ENCODE results near the gene DACT2.

DACT2 gene

GRCh38 chr6:168340819-168341218 is 21.2 kb upstream of the DACT2 start:
- peaks cover 15% of the 10 kb centered on the region for H3K27me3 Mint-ChIP-seq
- no peak overlapping the region for H3K4me3 Mint-ChIP-seq
- no peaks in the 10 kb centered on the region for H3K9me3 Mint-ChIP-seq
- H3K36me3 Mint-ChIP-seq, result no peaks in the 10 kb centered on the region
- no peaks in the 10 kb centered on the region for H3K4me1 Mint-ChIP-seq
- no peak overlapping the region for H3K27ac Mint-ChIP-seq
- no peak for ATAC-seq

- Mint-ChIP-seq H3K27ac (no peak overlapping the region), H3K4me1 (no peaks in the 10 kb centered on the region), H3K27me3 (no peaks in the 10 kb centered on the region), H3K36me3 (no peaks in the 10 kb centered on the region), H3K4me3 (no peak overlapping the region), H3K9me3 (no peaks in the 10 kb centered on the region)
- ATAC-seq, result no peak
Measured at GRCh38 chr6:168338777-168339176, 19.2 kb upstream of the DACT2 start.

DNA sequence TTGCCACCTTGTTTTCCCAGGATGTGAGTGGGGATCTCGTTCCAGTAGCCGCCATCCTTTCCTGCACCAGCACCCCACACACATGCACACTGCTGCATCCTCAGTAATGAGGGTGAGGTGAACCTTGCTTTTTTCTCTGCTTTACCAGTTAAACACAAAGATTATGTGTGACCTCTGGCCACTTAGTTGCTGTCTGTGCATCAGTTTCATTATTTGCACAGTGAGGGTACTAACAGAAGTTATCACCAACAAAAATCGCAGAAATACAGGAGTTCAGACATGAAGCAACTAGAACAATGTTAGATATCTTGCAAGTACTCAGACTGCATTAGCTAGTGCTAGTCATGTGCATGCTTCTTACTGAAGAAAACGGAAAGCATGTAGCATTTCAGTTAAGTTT is 17.4 kb upstream of the DACT2 start:
- H3K27ac Mint-ChIP-seq, result no peak overlapping the region
- peaks cover 9% of the 10 kb centered on the region for H3K27me3 Mint-ChIP-seq
- ATAC-seq, result no peak
- H3K36me3 Mint-ChIP-seq, result no peaks in the 10 kb centered on the region
- H3K9me3 Mint-ChIP-seq, result no peaks in the 10 kb centered on the region
- no peak overlapping the region for H3K4me3 Mint-ChIP-seq
- no peaks in the 10 kb centered on the region for H3K4me1 Mint-ChIP-seq

DNA sequence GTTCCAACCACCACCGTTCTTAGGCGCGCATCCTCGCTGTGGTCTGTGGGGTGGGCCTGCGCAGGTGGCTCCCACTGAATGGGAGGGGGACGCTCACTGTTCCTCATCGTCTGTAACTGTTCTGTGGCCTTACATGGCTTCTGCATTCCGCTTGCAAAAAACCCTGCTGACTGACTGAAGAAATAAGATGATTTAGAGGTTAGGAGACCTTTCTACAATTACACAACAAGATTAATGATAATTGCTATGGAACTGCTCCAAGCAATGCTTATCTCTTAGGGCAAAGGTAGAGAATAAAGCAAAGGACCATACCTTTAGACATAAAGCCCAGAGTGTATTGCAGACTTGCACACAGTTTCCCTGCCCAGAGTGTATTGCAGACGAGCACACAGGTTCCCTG is 14.4 kb upstream of the DACT2 start:
- Mint-ChIP-seq H3K9me3 (peaks cover 3% of the 10 kb centered on the region), H3K27ac (no peak overlapping the region), H3K4me3 (no peak overlapping the region), H3K27me3 (peaks cover 33% of the 10 kb centered on the region), H3K36me3 (no peaks in the 10 kb centered on the region), H3K4me1 (no peaks in the 10 kb centered on the region)
- no peak for ATAC-seq

- Mint-ChIP-seq H3K4me3 (no peak overlapping the region), H3K36me3 (no peaks in the 10 kb centered on the region), H3K27me3 (peaks cover 36% of the 10 kb centered on the region), H3K27ac (no peak overlapping the region), H3K9me3 (peaks cover 3% of the 10 kb centered on the region), H3K4me1 (no peaks in the 10 kb centered on the region)
- ATAC-seq, result peak; percentile 27
Measured at GRCh38 chr6:168333491-168333890, 13.9 kb upstream of the DACT2 start.

- ATAC-seq, result no peak
- no peaks in the 10 kb centered on the region for H3K36me3 Mint-ChIP-seq
Measured at GRCh38 chr6:168333039-168333438, 13.5 kb upstream of the DACT2 start.

GRCh38 chr6:168332020-168332419 is 12.4 kb upstream of the DACT2 start:
- ATAC-seq, result no peak
- Mint-ChIP-seq H3K9me3 (peaks cover 8% of the 10 kb centered on the region), H3K27ac (no peak overlapping the region), H3K4me3 (no peak overlapping the region), H3K27me3 (peaks cover 46% of the 10 kb centered on the region), H3K36me3 (no peaks in the 10 kb centered on the region), H3K4me1 (no peaks in the 10 kb centered on the region)

More at GRCh38 chr6:168333039-168333438, 13.5 kb upstream of the DACT2 start:
- Mint-ChIP-seq H3K27me3 (peaks cover 36% of the 10 kb centered on the region), H3K4me1 (no peaks in the 10 kb centered on the region), H3K9me3 (peaks cover 3% of the 10 kb centered on the region), H3K27ac (no peak overlapping the region), H3K4me3 (no peak overlapping the region)

DNA sequence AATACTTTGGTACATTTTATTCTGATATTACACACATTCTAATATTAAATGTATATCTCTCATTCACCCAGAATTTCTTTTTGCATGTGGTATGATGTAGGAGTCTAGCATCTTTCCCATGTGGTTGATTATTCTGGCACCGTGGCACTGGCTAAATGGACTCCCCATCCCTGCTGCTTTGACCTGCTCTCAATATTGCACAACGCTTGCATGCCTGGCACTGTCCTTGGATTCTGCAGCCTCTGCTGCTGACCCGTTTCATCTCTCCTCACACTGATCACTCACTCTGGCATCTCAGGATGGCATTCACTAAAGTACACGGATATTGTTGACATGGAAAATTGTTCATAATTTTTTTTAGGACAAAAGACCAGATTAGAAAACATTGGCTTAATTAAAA is 11.5 kb upstream of the DACT2 start:
- H3K4me3 Mint-ChIP-seq, result no peak overlapping the region
- peaks cover 49% of the 10 kb centered on the region for H3K27me3 Mint-ChIP-seq
- peaks cover 9% of the 10 kb centered on the region for H3K9me3 Mint-ChIP-seq
- no peak overlapping the region for H3K27ac Mint-ChIP-seq
- no peaks in the 10 kb centered on the region for H3K36me3 Mint-ChIP-seq
- no peak for ATAC-seq
- no peaks in the 10 kb centered on the region for H3K4me1 Mint-ChIP-seq

DNA sequence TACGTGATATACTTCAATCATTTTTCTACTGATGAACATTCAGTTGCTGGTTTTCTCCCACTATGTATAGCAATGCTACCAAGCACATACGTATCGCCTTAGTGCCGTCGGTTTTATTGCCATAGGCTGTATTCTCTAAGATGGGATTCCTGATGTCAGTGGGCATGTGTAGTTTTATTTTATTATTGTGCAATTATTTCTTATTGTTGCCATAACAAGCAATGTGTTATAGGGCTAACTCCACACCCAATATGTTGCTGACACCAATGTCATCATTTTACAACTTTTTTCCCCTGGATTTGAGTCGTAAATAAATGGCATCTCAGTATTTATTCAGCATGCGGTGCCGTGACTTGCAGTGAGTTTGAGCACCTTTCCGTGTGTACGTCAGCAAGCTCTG is 10.8 kb upstream of the DACT2 start:
- Mint-ChIP-seq H3K27me3 (peaks cover 49% of the 10 kb centered on the region), H3K4me1 (no peaks in the 10 kb centered on the region), H3K27ac (no peak overlapping the region), H3K4me3 (no peak overlapping the region), H3K36me3 (no peaks in the 10 kb centered on the region), H3K9me3 (peaks cover 12% of the 10 kb centered on the region)
- ATAC-seq, result no peak

- H3K4me1 Mint-ChIP-seq, result no peaks in the 10 kb centered on the region
- no peak overlapping the region for H3K4me3 Mint-ChIP-seq
- H3K36me3 Mint-ChIP-seq, result no peaks in the 10 kb centered on the region
- ATAC-seq, result no peak
- H3K27me3 Mint-ChIP-seq, result peaks cover 46% of the 10 kb centered on the region
- no peak overlapping the region for H3K27ac Mint-ChIP-seq
- peaks cover 12% of the 10 kb centered on the region for H3K9me3 Mint-ChIP-seq
Measured at GRCh38 chr6:168328086-168328485, 8.5 kb upstream of the DACT2 start.

DNA sequence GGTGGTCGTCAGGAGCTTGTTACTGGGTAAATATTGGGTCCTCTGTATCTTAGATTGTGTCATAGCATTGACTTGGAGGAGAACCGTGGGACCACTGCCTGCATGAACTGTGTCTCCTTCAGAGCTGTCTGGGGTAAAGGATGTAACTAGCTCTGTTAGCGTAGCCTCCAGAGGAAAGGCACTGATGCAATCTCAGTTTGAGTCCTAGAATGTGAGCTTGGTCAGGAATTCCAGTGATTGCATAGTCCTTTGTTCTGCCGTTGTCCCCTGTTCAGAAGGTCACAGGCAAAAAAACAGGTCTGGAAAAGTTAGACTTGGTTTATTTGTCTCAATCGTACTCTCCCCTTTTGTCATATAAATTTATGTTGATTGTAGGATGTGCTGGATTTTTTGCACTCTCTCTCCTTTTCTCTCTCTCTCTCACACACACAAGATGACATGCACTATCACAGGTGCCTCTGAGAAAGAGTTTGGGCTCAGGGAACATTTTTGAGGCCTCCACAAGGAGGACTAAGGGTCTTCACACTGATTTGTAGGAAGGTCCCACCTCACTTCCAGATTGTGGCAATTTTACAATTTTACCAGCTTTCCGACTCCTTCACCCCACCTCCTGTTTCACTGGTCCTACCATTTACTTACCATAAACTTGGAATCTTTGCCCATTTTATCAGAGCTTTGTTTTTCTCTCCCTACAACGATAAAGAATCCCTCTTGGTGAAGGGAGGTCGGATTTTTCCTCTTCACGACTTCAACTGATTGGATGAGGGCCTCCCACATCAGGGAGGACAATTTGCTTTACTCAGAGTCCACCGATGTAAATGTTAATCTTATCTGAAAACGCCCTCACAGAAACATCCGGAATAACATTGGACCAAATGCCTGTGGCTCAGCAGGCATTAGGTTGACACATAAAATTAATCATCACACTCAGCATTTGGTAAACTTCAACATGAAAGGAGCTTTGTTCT is 7.0 kb upstream of the DACT2 start:
- Mint-ChIP-seq H3K4me1 (no peaks in the 10 kb centered on the region), H3K36me3 (peaks cover 5% of the 10 kb centered on the region), H3K9me3 (peaks cover 16% of the 10 kb centered on the region), H3K27me3 (peaks cover 46% of the 10 kb centered on the region), H3K4me3 (no peak overlapping the region), H3K27ac (no peak overlapping the region)
- ATAC-seq, result no peak

- Mint-ChIP-seq H3K4me3 (no peak overlapping the region), H3K9me3 (peaks cover 14% of the 10 kb centered on the region), H3K36me3 (peaks cover 5% of the 10 kb centered on the region), H3K27ac (no peak overlapping the region), H3K4me1 (no peaks in the 10 kb centered on the region), H3K27me3 (peaks cover 32% of the 10 kb centered on the region)
- ATAC-seq, result no peak
Measured at GRCh38 chr6:168322966-168323365, 3.4 kb upstream of the DACT2 start.

DNA sequence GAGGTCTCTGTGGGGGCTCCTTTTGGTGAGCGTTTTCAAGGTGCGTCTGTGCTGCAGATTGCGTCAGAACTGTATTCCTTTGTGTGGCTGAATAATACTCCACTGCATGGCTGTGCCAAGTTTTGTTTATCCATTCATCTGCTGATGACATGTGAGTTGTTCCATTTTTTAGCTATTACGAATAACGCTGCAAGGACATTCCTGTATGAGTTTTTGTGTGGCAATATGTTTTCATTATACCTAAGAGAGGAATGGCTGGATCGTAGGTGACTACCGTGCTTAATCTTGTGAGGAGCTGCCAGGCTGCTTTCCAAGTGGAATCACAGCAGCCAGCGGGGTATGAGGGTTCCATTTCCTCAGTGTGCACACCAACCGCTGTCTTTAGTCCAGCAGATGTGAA is 1.1 kb upstream of the DACT2 start:
- ATAC-seq, result no peak
- H3K36me3 Mint-ChIP-seq, result peaks cover 5% of the 10 kb centered on the region
- H3K27me3 Mint-ChIP-seq, result peaks cover 20% of the 10 kb centered on the region
- H3K4me1 Mint-ChIP-seq, result no peaks in the 10 kb centered on the region
- no peak overlapping the region for H3K27ac Mint-ChIP-seq
- no peak overlapping the region for H3K4me3 Mint-ChIP-seq
- peaks cover 5% of the 10 kb centered on the region for H3K9me3 Mint-ChIP-seq

GRCh38 chr6:168318579-168319278 is 848 bp downstream of the DACT2 start:
- H3K27ac Mint-ChIP-seq, result no peak overlapping the region
- H3K4me1 Mint-ChIP-seq, result no peaks in the 10 kb centered on the region
- ATAC-seq, result no peak
- peaks cover 26% of the 10 kb centered on the region for H3K27me3 Mint-ChIP-seq
- H3K4me3 Mint-ChIP-seq, result no peak overlapping the region
- H3K9me3 Mint-ChIP-seq, result peaks cover 5% of the 10 kb centered on the region
- peaks cover 5% of the 10 kb centered on the region for H3K36me3 Mint-ChIP-seq

GRCh38 chr6:168318090-168318489 is 1.5 kb downstream of the DACT2 start:
- no peak for ATAC-seq
- no peaks in the 10 kb centered on the region for H3K4me1 Mint-ChIP-seq
- peaks cover 5% of the 10 kb centered on the region for H3K9me3 Mint-ChIP-seq
- peaks cover 31% of the 10 kb centered on the region for H3K27me3 Mint-ChIP-seq
- H3K36me3 Mint-ChIP-seq, result peaks cover 5% of the 10 kb centered on the region
- H3K4me3 Mint-ChIP-seq, result no peak overlapping the region
- no peak overlapping the region for H3K27ac Mint-ChIP-seq

DNA sequence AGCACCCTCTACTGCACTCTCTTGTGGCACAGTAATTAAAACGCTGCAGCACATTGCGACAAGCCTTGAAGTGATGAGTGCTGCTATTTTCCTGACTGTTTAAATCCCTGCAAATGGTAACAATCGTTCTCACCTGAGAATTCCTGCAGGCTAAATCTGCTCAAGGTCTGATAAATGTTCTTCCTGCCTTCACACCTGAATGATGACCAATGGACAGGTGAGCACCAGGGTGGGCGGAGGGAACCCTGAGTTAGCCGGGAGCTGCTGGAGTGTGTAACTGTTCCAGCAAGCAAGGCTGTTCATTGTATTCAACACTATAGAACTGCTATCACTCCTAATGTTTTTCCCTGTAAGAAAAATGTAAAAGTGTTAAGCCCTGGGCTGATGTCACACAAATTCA is 4.0 kb downstream of the DACT2 start:
- ATAC-seq, result no peak
- Mint-ChIP-seq H3K27me3 (peaks cover 22% of the 10 kb centered on the region), H3K4me1 (no peaks in the 10 kb centered on the region), H3K27ac (no peak overlapping the region), H3K9me3 (peaks cover 4% of the 10 kb centered on the region), H3K4me3 (no peak overlapping the region), H3K36me3 (no peaks in the 10 kb centered on the region)
